HG03045 (cell line): Measurements from ENCODE around the gene ECM1.
A peak's percentile ranks its signal among the peaks of the same experiment; 100 is the strongest.

Experiments
- ATAC-seq: cut with Tn5 transposase; IDR thresholded peaks from one replicate; pipeline ENCODE4 v1.9.1; 2021; ENCODE audit warnings: mild to moderate bottlenecking, moderate library complexity; ENCODE audit not compliant: unreplicated experiment

ECM1 gene

GRCh38 chr1:150511985-150512660, 4.2 kb downstream of the ECM1 start:
- ATAC-seq, result no peak

GRCh38 chr1:150512846-150513245, 4.9 kb downstream of the ECM1 start:
- no peak for ATAC-seq

GRCh38 chr1:150513351-150513791, 5.5 kb downstream of the ECM1 start:
- ATAC-seq, result no peak

- ATAC-seq, result no peak
These were observed 6.4 kb downstream of the ECM1 start for GRCh38 chr1:150514260-150514659.

- no peak for ATAC-seq
These were observed 7.0 kb downstream of the ECM1 start for GRCh38 chr1:150514913-150515327.

- peak; percentile 98 for ATAC-seq
These were observed 7.6 kb downstream of the ECM1 start, which contains the start of gene FALEC for GRCh38 chr1:150515328-150516049. Gene FALEC, plus strand, starts transcription at chr1:150515752.

GRCh38 chr1:150516050-150516591, 8.2 kb downstream of the ECM1 start:
- ATAC-seq, result peak; percentile 2

- no peak for ATAC-seq
These were observed 8.7 kb downstream of the ECM1 start for GRCh38 chr1:150516616-150517015.

- no peak for ATAC-seq
These were observed 13.5 kb downstream of the ECM1 start for GRCh38 chr1:150521196-150521968.

GRCh38 chr1:150525348-150525747, 17.4 kb downstream of the ECM1 start:
- ATAC-seq, result no peak

- no peak for ATAC-seq
These were observed 20.3 kb downstream of the ECM1 start for GRCh38 chr1:150528196-150528595.

GRCh38 chr1:150529017-150529416, 21.1 kb downstream of the ECM1 start:
- ATAC-seq, result no peak

- no peak for ATAC-seq
These were observed 22.7 kb downstream of the ECM1 start for GRCh38 chr1:150530491-150531159.

- no peak for ATAC-seq
These were observed 25.0 kb downstream of the ECM1 start for GRCh38 chr1:150532860-150533259.

- ATAC-seq, result no peak
These were observed 26.1 kb downstream of the ECM1 start for GRCh38 chr1:150534002-150534401.

GRCh38 chr1:150535511-150536287, 27.8 kb downstream of the ECM1 start:
- no peak for ATAC-seq

GRCh38 chr1:150536836-150537731, 29.2 kb downstream of the ECM1 start:
- no peak for ATAC-seq

GRCh38 chr1:150537732-150538684, 30.1 kb downstream of the ECM1 start:
- no peak for ATAC-seq
